Aorta (tissue), 5 donors: ENCODE data around the gene VWA8. TPM values are rescaled to one million over a fixed set of nuclear protein-coding genes. Genes with fewer than 3 reads are reported as not detected.
"Not testable (repeated sequence)": the region's sequence is repeated elsewhere in the genome, so short reads cannot be mapped to it uniquely, and the experiment has no call there.

Experiments used
- ATAC-seq: fragments of 200-7000 bp; cut with Tn5 transposase; one replicate; pipeline ENCODE4 v1.9.1; 2022; ENCODE audit warnings: moderate library complexity; ENCODE audit not compliant: low FRiP score
- DNase-seq, 2 donors: peaks; one replicate each; pipeline ENCODE4 v3.0.0-alpha.2; 2020
- H3K27ac ChIP-seq, 2 donors: one replicate each; pipeline ENCODE4 v1.5.1; 2013; ENCODE audit warnings: low read length in 2 of 2, mild to moderate bottlenecking in 2 of 2, moderate library complexity in 2 of 2, control low read depth in 1 of 2, inconsistent platforms in 1 of 2, low read depth in 1 of 2
- H3K27me3 ChIP-seq, 2 donors: one replicate each; pipeline ENCODE4 v1.6.1; 2013; ENCODE audit warnings: control low read depth in 1 of 2, low read length in 1 of 2, mild to moderate bottlenecking in 1 of 2, moderate library complexity in 1 of 2; ENCODE audit not compliant: insufficient read depth in 2 of 2, control insufficient read depth in 1 of 2
- H3K36me3 ChIP-seq, 2 donors: one replicate each; pipeline ENCODE4 v1.6.1; 2013; ENCODE audit warnings: control low read depth in 1 of 2, low read length in 1 of 2, mild to moderate bottlenecking in 1 of 2; ENCODE audit not compliant: insufficient read depth in 2 of 2, control insufficient read depth in 1 of 2
- H3K4me1 ChIP-seq, 2 donors: one replicate each; pipeline ENCODE4 v1.6.1; 2013; ENCODE audit warnings: low read length in 2 of 2, control low read depth in 1 of 2, mild to moderate bottlenecking in 1 of 2, moderate library complexity in 1 of 2; ENCODE audit not compliant: insufficient read depth in 2 of 2, control insufficient read depth in 1 of 2
- H3K4me3 ChIP-seq, 2 donors: one replicate each; pipeline ENCODE4 v1.5.1; 2013; ENCODE audit warnings: low read length in 2 of 2, control low read depth in 1 of 2, mild to moderate bottlenecking in 1 of 2
- H3K9me3 ChIP-seq: one replicate; pipeline ENCODE4 v1.6.1; 2013; ENCODE audit warnings: mild to moderate bottlenecking, low read length; ENCODE audit not compliant: control insufficient read depth
- WGBS, 2 donors: extraction: QIAGEN DNeasy Blood & Tissue Kit; methylation state at CpG; one replicate each; pipeline ENCODE4 v1.1.7; 2013; 5-methylcytosine and 5-hydroxymethylcytosine counted together
- intact Hi-C, 2 donors: fragments of 100-400 bp; cut with DNase I; formaldehyde crosslinking; loops; one replicate each; pipeline versions ENCODE4 v1.14.2 to v1.15.0; 2022
- polyA plus RNA-seq, 2 donors: library from polyadenylated mRNA; stranded (reverse); fragments of 200-250 nt; gene quantifications; one replicate each; pipeline ENCODE4 v1.2.3, GENCODE V29; 2013
- total RNA-seq, 2 donors: library from RNA; stranded (reverse); fragmentation: NEBNext Ultra II Directional; extraction: Animal tissue kit (Norgen Biotek cat#: 25700); gene quantifications; one replicate each; pipeline ENCODE4 v1.2.1, GENCODE V29; 2021
- donor health status: healthy with polysubstance abuse.
- donor health status: Bipolar disorder and iron deficiency.
- donor health status: DM: no; HTN: no; CAD: no.
- donor health status: DM: no; HTN: no; CAD: no.
- donor health status: DM: yes; HTN: yes; CAD: no.

Gene VWA8
- total and polyA plus RNA-seq, 4 donors = 1.9 to 18.2 (median 9.8) TPM

DNA sequence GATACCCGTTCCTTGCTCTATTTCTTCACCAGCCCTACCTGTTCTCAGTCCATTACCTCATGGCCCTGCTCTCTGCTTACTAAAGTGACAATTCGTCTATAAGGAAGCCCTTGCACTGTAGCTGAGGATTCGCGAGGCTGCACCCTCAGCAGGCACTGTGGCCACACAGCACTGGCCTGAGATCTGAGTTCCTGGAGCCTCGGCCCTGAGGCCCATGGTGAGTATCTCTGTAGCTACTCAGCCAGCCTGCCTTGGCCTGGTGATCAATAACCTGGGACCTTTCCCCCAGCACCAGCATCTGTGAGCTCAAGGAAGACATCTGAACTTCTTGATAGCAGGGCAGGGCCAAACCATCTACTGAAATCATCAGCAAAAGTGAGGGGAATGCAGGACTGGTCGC lies 412.9 kb downstream of the VWA8 start:
- ATAC-seq = no peak
- DNase-seq = no peak
- Histone ChIP-seq H3K27me3 (no peaks in the 10 kb centered on the region), H3K27ac (no peak overlapping the region), H3K4me1 (no peaks in the 10 kb centered on the region), H3K9me3 (no peaks in the 10 kb centered on the region), H3K4me3 (no peak overlapping the region), H3K36me3 (no peaks in the 10 kb centered on the region)
- 76 to 88% methylated on average over 6 of the region's 6 CpGs for WGBS, 2 donors
- intact Hi-C loops = no loop called here

GRCh38 chr13:41547251-41548000 lies 413.5 kb downstream of the VWA8 start:
- Histone ChIP-seq H3K4me3 (no peak overlapping the region), H3K27me3 (no peaks in the 10 kb centered on the region), H3K27ac (no peak overlapping the region), H3K9me3 (no peaks in the 10 kb centered on the region), H3K4me1 (no peaks in the 10 kb centered on the region), H3K36me3 (no peaks in the 10 kb centered on the region)
- DNase-seq (no peak), ATAC-seq (peak; percentile 62)
- intact Hi-C loops = no loop called here
- WGBS, 2 donors = 38 to 46% methylated on average over 17 of the region's 17 CpGs

GRCh38 chr13:41546372-41547190 lies 414.3 kb downstream of the VWA8 start:
- Histone ChIP-seq H3K4me3 (no peak overlapping the region), H3K36me3 (no peaks in the 10 kb centered on the region), H3K9me3 (peaks cover 2% of the 10 kb centered on the region), H3K4me1 (no peaks in the 10 kb centered on the region), H3K27ac (no peak overlapping the region), H3K27me3 (no peaks in the 10 kb centered on the region)
- ATAC-seq = no peak
- no peak for DNase-seq
- 91 to 93% methylated on average over 14 of the region's 14 CpGs for WGBS, 2 donors
- intact Hi-C loops = no loop called here

DNA sequence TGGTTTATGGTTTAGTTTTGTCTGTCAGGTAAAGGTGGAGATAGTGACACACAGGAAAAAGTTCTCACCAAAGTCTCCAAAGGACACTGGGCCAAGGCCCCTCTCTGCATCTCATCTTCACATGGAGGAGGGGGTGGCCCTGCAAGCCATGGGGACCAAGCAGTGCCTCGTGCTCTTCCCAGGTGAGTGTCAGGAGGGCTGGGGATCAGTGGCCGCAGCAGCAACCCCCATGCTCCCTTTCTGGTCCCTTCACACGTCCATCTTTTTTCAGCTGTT lies 415.5 kb downstream of the VWA8 start:
- intact Hi-C loops = no loop called here
- H3K27me3 ChIP-seq = no peaks in the 10 kb centered on the region
- H3K27ac ChIP-seq = no peak overlapping the region
- no peak overlapping the region for H3K4me3 ChIP-seq
- ATAC-seq = no peak
- H3K9me3 ChIP-seq = peaks cover 2% of the 10 kb centered on the region
- 64 to 67% methylated on average over 3 of the region's 3 CpGs for WGBS, 2 donors
- H3K4me1 ChIP-seq = no peaks in the 10 kb centered on the region
- DNase-seq = no peak
- no peaks in the 10 kb centered on the region for H3K36me3 ChIP-seq

- Histone ChIP-seq H3K9me3 (peaks cover 2% of the 10 kb centered on the region), H3K4me3 (no peak overlapping the region), H3K36me3 (no peaks in the 10 kb centered on the region), H3K27me3 (no peaks in the 10 kb centered on the region), H3K27ac (no peak overlapping the region), H3K4me1 (no peaks in the 10 kb centered on the region)
- WGBS, 2 donors = 89 to 97% methylated on average over 7 of the region's 7 CpGs
- intact Hi-C loops = no loop called here
- ATAC-seq = no peak
- no peak for DNase-seq
Observed at GRCh38 chr13:41543664-41544300, 417.1 kb downstream of the VWA8 start.

DNA sequence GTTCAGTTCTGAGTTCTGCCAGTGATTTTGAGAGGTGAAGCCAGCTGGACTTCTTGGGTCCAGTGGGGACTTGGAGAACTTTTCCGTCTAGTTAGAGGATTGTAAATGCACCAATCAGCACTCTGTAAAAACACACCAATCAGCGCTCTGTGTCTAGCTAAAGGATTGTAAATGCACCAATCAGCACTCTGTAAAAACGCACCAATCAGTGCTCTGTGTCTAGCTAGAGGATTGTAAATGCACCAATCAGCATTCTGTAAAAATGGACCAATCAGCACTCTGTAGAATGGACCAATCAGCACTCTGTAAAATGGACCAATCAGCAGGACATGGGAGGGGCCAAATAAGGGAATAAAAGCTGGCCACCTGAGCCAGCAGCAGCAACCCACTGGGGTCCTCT lies 418.1 kb downstream of the VWA8 start:
- H3K36me3 ChIP-seq, H3K9me3 ChIP-seq, H3K27ac ChIP-seq, ATAC-seq, H3K27me3 ChIP-seq, DNase-seq, intact Hi-C loops, H3K4me1 ChIP-seq, H3K4me3 ChIP-seq: not testable (repeated sequence)
- 92 to 96% methylated on average over 3 of the region's 3 CpGs for WGBS, 2 donors

DNA sequence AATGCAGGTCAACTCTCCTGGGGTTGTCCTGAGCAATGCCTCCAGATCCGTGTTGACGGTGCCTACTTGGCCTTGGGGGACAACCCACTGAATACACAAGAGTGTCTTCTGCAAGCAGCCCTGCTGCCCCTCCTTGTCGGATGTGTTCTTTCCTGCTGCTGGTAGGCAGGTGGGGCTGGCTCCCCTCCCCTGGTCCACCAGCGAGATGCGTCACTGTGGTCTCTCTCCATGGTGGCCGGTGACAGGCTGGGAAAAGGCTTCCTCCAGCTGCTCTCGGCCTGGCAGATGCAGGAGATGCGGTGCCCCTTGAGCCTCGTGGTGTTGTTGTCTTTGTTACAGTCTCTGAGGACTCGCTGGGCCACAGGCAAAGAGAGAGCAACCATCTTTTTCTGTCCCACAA lies 418.6 kb downstream of the VWA8 start:
- Histone ChIP-seq H3K4me3 (no peak overlapping the region), H3K27ac (no peak overlapping the region), H3K9me3 (peaks cover 2% of the 10 kb centered on the region), H3K36me3 (no peaks in the 10 kb centered on the region), H3K27me3 (no peaks in the 10 kb centered on the region), H3K4me1 (no peaks in the 10 kb centered on the region)
- WGBS, 2 donors = 91 to 93% methylated on average over 10 of the region's 10 CpGs
- ATAC-seq = no peak
- no peak for DNase-seq
- intact Hi-C loops = no loop called here

DNA sequence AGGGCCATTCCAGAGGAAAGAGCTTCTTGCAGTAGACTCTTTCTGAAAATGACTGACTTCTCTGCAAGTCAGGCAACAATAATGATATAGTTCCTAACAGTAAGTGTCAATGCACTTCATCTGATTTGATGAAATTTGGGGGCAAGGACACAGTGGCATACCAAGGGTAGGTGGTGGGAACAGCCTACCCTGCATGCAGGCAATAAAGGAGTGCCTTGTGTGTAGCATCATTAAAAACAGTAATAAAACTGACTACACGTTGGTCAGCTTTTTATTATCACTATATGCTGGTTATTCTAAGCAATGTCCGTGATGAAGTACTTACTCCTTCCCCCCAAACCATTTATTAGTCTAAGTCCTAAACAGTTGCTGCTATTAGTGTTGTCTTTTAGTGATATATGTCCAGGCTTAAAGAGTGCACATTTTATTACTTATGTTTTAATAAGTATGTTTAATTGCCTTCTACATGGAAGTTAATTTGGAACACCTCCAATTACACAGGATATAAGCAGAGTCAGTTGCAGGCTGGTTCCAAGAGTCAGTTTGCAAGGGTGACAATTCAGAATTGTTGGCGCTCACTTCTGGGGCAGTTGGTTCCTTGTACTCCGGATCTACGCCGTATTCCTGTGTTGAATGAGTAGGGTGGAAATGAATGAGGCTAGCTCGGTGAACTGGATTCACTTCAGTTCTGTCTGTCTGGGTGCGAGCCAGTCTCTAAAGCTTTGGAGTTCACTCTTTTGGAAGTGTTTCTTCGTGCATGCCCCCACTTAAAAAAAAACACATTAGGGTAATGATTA lies 419.6 kb downstream of the VWA8 start:
- ATAC-seq = no peak
- intact Hi-C loops = no loop called here

More for the DNA sequence above, 419.6 kb downstream of the VWA8 start:
- H3K4me3 ChIP-seq = no peak overlapping the region
- peaks cover 2% of the 10 kb centered on the region for H3K9me3 ChIP-seq
- no peaks in the 10 kb centered on the region for H3K4me1 ChIP-seq
- no peaks in the 10 kb centered on the region for H3K27me3 ChIP-seq
- H3K36me3 ChIP-seq = no peaks in the 10 kb centered on the region
- DNase-seq = no peak
- 84 to 87% methylated on average over 9 of the region's 9 CpGs for whole genome bisulfite sequencing, 2 donors
- H3K27ac ChIP-seq = no peak overlapping the region
